ENCODE data around the gene NEAT1.
"Not testable (repeated sequence)": the region's sequence is repeated elsewhere in the genome, so short reads cannot be mapped to it uniquely, and the experiment has no call there.

DNA sequence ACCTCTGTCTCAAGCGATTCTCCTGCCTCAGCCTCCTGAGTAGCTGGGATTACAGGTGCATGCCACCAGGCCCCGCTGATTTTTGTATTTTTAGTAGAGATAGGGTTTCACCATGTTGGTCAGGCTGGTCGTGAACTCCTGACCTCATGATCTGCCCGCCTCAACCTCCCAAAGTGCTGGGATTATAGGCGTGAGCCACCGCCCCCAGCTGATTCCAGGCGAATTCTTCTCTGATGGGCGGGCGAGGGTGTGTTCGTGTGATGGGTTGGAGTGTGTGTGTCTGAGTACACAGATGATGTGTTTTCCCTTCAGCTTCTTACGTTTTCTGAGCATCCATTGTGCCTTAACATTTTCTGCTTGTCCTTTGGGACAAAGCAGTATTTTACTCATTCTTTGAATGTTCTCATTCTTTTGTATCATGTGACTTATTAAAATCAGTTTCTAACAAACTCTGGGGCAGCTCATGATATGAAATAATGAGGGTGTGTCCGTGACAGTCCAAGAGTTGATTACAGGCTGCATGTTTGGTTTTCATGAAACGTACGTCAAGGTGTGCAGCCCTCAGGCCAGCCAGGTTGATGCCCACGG, 9.4 kb upstream of the NEAT1 start:
- not testable (repeated sequence) for TF ChIP-seq YY1 (IDR thresholded peaks at IDR 0.05; ENCODE audit: extremely low read depth, insufficient replicate concordance, low read depth, low read length); CEBPB (IDR thresholded peaks at IDR 0.05; ENCODE audit: low read depth); JUND (IDR thresholded peaks at IDR 0.05); EZH2 (IDR thresholded peaks at IDR 0.05); ZFX (IDR thresholded peaks at IDR 0.05); POLR2A (IDR thresholded peaks at IDR 0.05; ENCODE audit: borderline replicate concordance, extremely low read depth, insufficient read depth, insufficient read length); RAD21 (IDR thresholded peaks at IDR 0.05; ENCODE audit: low read depth); FOSL1 (IDR thresholded peaks at IDR 0.05; ENCODE audit: low read depth); POLR2AphosphoS5 (IDR thresholded peaks at IDR 0.05; ENCODE audit: low read depth, low read length)
- TF ChIP-seq, protein P1, sequence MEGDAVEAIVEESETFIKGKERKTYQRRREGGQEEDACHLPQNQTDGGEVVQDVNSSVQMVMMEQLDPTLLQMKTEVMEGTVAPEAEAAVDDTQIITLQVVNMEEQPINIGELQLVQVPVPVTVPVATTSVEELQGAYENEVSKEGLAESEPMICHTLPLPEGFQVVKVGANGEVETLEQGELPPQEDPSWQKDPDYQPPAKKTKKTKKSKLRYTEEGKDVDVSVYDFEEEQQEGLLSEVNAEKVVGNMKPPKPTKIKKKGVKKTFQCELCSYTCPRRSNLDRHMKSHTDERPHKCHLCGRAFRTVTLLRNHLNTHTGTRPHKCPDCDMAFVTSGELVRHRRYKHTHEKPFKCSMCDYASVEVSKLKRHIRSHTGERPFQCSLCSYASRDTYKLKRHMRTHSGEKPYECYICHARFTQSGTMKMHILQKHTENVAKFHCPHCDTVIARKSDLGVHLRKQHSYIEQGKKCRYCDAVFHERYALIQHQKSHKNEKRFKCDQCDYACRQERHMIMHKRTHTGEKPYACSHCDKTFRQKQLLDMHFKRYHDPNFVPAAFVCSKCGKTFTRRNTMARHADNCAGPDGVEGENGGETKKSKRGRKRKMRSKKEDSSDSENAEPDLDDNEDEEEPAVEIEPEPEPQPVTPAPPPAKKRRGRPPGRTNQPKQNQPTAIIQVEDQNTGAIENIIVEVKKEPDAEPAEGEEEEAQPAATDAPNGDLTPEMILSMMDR (IDR thresholded peaks at IDR 0.05 in 2 of 3, conservative IDR thresholded peaks at IDR 0.05 in 1 of 3; ENCODE audit: borderline replicate concordance in 1 of 3, insufficient read depth in 1 of 3, low read depth in 2 of 3, low read length in 2 of 3): not testable (repeated sequence)
- TF ChIP-seq, protein P2, sequence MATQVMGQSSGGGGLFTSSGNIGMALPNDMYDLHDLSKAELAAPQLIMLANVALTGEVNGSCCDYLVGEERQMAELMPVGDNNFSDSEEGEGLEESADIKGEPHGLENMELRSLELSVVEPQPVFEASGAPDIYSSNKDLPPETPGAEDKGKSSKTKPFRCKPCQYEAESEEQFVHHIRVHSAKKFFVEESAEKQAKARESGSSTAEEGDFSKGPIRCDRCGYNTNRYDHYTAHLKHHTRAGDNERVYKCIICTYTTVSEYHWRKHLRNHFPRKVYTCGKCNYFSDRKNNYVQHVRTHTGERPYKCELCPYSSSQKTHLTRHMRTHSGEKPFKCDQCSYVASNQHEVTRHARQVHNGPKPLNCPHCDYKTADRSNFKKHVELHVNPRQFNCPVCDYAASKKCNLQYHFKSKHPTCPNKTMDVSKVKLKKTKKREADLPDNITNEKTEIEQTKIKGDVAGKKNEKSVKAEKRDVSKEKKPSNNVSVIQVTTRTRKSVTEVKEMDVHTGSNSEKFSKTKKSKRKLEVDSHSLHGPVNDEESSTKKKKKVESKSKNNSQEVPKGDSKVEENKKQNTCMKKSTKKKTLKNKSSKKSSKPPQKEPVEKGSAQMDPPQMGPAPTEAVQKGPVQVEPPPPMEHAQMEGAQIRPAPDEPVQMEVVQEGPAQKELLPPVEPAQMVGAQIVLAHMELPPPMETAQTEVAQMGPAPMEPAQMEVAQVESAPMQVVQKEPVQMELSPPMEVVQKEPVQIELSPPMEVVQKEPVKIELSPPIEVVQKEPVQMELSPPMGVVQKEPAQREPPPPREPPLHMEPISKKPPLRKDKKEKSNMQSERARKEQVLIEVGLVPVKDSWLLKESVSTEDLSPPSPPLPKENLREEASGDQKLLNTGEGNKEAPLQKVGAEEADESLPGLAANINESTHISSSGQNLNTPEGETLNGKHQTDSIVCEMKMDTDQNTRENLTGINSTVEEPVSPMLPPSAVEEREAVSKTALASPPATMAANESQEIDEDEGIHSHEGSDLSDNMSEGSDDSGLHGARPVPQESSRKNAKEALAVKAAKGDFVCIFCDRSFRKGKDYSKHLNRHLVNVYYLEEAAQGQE (IDR thresholded peaks at IDR 0.05; ENCODE audit: low read depth): not testable (repeated sequence)
- TF ChIP-seq, protein P3, sequence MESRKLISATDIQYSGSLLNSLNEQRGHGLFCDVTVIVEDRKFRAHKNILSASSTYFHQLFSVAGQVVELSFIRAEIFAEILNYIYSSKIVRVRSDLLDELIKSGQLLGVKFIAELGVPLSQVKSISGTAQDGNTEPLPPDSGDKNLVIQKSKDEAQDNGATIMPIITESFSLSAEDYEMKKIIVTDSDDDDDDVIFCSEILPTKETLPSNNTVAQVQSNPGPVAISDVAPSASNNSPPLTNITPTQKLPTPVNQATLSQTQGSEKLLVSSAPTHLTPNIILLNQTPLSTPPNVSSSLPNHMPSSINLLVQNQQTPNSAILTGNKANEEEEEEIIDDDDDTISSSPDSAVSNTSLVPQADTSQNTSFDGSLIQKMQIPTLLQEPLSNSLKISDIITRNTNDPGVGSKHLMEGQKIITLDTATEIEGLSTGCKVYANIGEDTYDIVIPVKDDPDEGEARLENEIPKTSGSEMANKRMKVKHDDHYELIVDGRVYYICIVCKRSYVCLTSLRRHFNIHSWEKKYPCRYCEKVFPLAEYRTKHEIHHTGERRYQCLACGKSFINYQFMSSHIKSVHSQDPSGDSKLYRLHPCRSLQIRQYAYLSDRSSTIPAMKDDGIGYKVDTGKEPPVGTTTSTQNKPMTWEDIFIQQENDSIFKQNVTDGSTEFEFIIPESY (IDR thresholded peaks at IDR 0.05; ENCODE audit: extremely low read depth, insufficient replicate concordance, low read length): not testable (repeated sequence)
- TF ChIP-seq, protein P4, sequence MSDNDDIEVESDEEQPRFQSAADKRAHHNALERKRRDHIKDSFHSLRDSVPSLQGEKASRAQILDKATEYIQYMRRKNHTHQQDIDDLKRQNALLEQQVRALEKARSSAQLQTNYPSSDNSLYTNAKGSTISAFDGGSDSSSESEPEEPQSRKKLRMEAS (IDR thresholded peaks at IDR 0.05): not testable (repeated sequence)
